ENCODE data around the gene TRIM42.

The TRIM42 gene

GRCh38 chr3:140724856-140725812 is 47.3 kb downstream of the TRIM42 start:
- H4K20me1 ChIP-seq (ENCODE audit: insufficient read depth, low read length): no peaks in the 10 kb centered on the region
- H3K4me3 ChIP-seq (ENCODE audit: low read depth in 1 of 2, low read length in 2 of 2): no peak overlapping the region
- no peaks in the 10 kb centered on the region for H3K4me1 ChIP-seq (ENCODE audit: insufficient read depth, low read length)
- no peaks in the 10 kb centered on the region for H3K9me3 ChIP-seq (ENCODE audit: insufficient read depth, low read length, severe bottlenecking)
- no peak overlapping the region for H3K27ac ChIP-seq (ENCODE audit: low read length)
- H3K79me2 ChIP-seq (ENCODE audit: insufficient read depth, low read length): no peaks in the 10 kb centered on the region
- ATAC-seq (ENCODE audit: insufficient read depth, low read depth) (no peak), DNase-seq (no peak)
- no peaks in the 10 kb centered on the region for H3K36me3 ChIP-seq (ENCODE audit: insufficient read depth, low read length)
- H3K9ac ChIP-seq (ENCODE audit: low read depth, low read length): no peak overlapping the region
- no peak for TF ChIP-seq CTCF (IDR thresholded peaks at IDR 0.05; ENCODE audit: borderline replicate concordance, extremely low read depth, low read length, poor library complexity, severe bottlenecking)
- no peak for TF ChIP-seq EZH2 (IDR thresholded peaks at IDR 0.05; ENCODE audit: borderline replicate concordance, low read depth, low read length, severe bottlenecking)
- H3K4me2 ChIP-seq (ENCODE audit: insufficient read depth, low read length): no peak overlapping the region
- no peak overlapping the region for H2AFZ ChIP-seq (ENCODE audit: low read depth, low read length)
- H3K27me3 ChIP-seq (ENCODE audit: insufficient read depth, low read length, poor library complexity): no peaks in the 10 kb centered on the region

GRCh38 chr3:140726066-140726465 is 48.2 kb downstream of the TRIM42 start:
- H3K79me2 ChIP-seq (ENCODE audit: insufficient read depth, low read length): no peaks in the 10 kb centered on the region
- no peak for DNase-seq
- ATAC-seq (ENCODE audit: insufficient read depth, low read depth): no peak
- H2AFZ ChIP-seq (ENCODE audit: low read depth, low read length): no peak overlapping the region
- H3K9me3 ChIP-seq (ENCODE audit: insufficient read depth, low read length, severe bottlenecking): no peaks in the 10 kb centered on the region
- H3K4me1 ChIP-seq (ENCODE audit: insufficient read depth, low read length): no peaks in the 10 kb centered on the region
- no peak for TF ChIP-seq EZH2 (IDR thresholded peaks at IDR 0.05; ENCODE audit: borderline replicate concordance, low read depth, low read length, severe bottlenecking)
- no peak for TF ChIP-seq CTCF (IDR thresholded peaks at IDR 0.05; ENCODE audit: borderline replicate concordance, extremely low read depth, low read length, poor library complexity, severe bottlenecking)
- H3K4me2 ChIP-seq (ENCODE audit: insufficient read depth, low read length): no peak overlapping the region
- H3K27ac ChIP-seq (ENCODE audit: low read length): no peak overlapping the region
- H4K20me1 ChIP-seq (ENCODE audit: insufficient read depth, low read length): no peaks in the 10 kb centered on the region
- no peaks in the 10 kb centered on the region for H3K36me3 ChIP-seq (ENCODE audit: insufficient read depth, low read length)
- H3K27me3 ChIP-seq (ENCODE audit: insufficient read depth, low read length, poor library complexity): no peaks in the 10 kb centered on the region
- no peak overlapping the region for H3K9ac ChIP-seq (ENCODE audit: low read depth, low read length)
- no peak overlapping the region for H3K4me3 ChIP-seq (ENCODE audit: low read depth in 1 of 2, low read length in 2 of 2)

GRCh38 chr3:140727886-140728285 is 50.0 kb downstream of the TRIM42 start:
- no peaks in the 10 kb centered on the region for H4K20me1 ChIP-seq (ENCODE audit: insufficient read depth, low read length)
- H3K9ac ChIP-seq (ENCODE audit: low read depth, low read length): no peak overlapping the region
- peaks cover 9% of the 10 kb centered on the region for H3K27me3 ChIP-seq (ENCODE audit: insufficient read depth, low read length, poor library complexity)
- no peak overlapping the region for H3K4me2 ChIP-seq (ENCODE audit: insufficient read depth, low read length)
- TF ChIP-seq CTCF (IDR thresholded peaks at IDR 0.05; ENCODE audit: borderline replicate concordance, extremely low read depth, low read length, poor library complexity, severe bottlenecking): no peak
- no peak for TF ChIP-seq EZH2 (IDR thresholded peaks at IDR 0.05; ENCODE audit: borderline replicate concordance, low read depth, low read length, severe bottlenecking)
- no peak for ATAC-seq (ENCODE audit: insufficient read depth, low read depth)
- no peaks in the 10 kb centered on the region for H3K4me1 ChIP-seq (ENCODE audit: insufficient read depth, low read length)
- no peaks in the 10 kb centered on the region for H3K79me2 ChIP-seq (ENCODE audit: insufficient read depth, low read length)
- no peak overlapping the region for H3K4me3 ChIP-seq (ENCODE audit: low read depth in 1 of 2, low read length in 2 of 2)
- no peak for DNase-seq
- no peak overlapping the region for H2AFZ ChIP-seq (ENCODE audit: low read depth, low read length)
- H3K27ac ChIP-seq (ENCODE audit: low read length): no peak overlapping the region
- no peaks in the 10 kb centered on the region for H3K9me3 ChIP-seq (ENCODE audit: insufficient read depth, low read length, severe bottlenecking)
- H3K36me3 ChIP-seq (ENCODE audit: insufficient read depth, low read length): no peaks in the 10 kb centered on the region
